ENCODE results near the gene GPANK1. TPM values are rescaled to one million over a fixed set of nuclear protein-coding genes. Genes with fewer than 3 reads are reported as not detected.

GPANK1 gene
- total and polyA plus RNA-seq, 10 of the 15 experiments (the other 5 are each of a cell fraction or from before 2014, with no cell fraction given), result 11.7 to 36.3 (median 17.5) TPM

DNA sequence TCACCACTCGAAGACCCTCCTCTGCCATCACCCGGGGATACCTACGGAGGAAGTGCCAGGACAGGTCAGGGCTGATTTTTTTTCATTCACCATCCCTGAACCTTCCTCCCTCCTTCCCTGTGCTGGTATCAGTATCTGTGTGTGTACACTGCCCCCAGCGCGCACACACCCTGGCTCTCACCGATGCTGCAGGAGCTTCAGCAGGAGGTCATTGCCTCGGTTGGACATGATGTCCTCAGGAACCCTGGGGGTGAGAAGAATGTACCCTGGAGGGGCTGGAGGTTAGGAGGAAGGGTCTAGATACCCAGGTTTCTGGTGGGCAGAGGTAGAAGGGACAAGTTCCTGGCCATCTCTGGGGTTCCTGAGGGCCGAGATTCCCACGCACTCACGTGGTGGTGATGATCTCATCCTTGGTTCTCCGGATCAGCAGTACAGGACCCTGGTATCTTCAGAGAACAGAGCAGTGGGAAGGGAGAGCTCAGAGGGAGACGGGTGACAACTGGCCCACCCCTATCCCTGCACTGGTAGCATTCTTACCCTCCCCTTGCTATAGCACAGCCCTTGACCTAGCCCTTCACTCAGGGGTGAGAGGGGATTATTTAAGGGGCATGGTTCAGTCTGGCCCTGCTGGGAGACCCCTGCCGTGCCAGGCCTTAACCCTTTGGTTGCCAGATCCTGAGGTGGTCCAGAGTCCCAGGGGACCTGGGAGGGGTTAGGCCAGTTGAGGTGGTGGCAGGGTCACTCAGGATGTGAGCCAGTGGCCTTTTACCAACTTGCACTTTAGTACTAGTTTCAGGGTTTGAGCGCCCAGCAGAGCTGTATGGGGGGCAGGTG lies 23.3 kb upstream of the GPANK1 start:
- Histone ChIP-seq H2AFZ (ENCODE audit: control insufficient read depth, low read depth, low read length) (no peak overlapping the region), H3K4me1 (ENCODE audit: control insufficient read depth, insufficient read depth, low read length) (no peaks in the 10 kb centered on the region), H3K27me3 (replicated peaks in 1 of 2; ENCODE audit: control insufficient read depth in 2 of 2, insufficient read depth in 2 of 2, low read length in 1 of 2) (no peaks in the 10 kb centered on the region), H3K9ac (ENCODE audit: control insufficient read depth, insufficient read depth, low read length) (no peak overlapping the region), H3K27ac (ENCODE audit: control insufficient read depth, insufficient read depth) (no peak overlapping the region), H4K20me1 (ENCODE audit: control insufficient read depth, insufficient read depth) (no peaks in the 10 kb centered on the region), H3K9me3 (replicated peaks; ENCODE audit: control insufficient read depth, insufficient read depth, low read length) (no peaks in the 10 kb centered on the region), H3K79me2 (ENCODE audit: control insufficient read depth, insufficient read depth, low read length) (no peaks in the 10 kb centered on the region), H3K36me3 (ENCODE audit: control insufficient read depth in 2 of 2, insufficient read depth in 2 of 2, low read length in 1 of 2) (peaks cover 7 to 35% of the 10 kb centered on the region in 2 experiments; a peak in 3 of 4 replicates), H3K4me2 (ENCODE audit: control insufficient read depth, insufficient read depth) (no peak overlapping the region), H3K4me3 (no peak overlapping the region)
- FAIRE-seq, result no peak
- TF ChIP-seq IKZF1 (conservative IDR thresholded peaks at IDR 0.05), result no peak
- no peak for TF ChIP-seq TCF3 (IDR thresholded peaks at IDR 0.05; ENCODE audit: borderline replicate concordance, insufficient read depth, low read depth, low read length)
- no peak for TF ChIP-seq RBBP5 (conservative IDR thresholded peaks at IDR 0.05)
- TF ChIP-seq, protein P1, sequence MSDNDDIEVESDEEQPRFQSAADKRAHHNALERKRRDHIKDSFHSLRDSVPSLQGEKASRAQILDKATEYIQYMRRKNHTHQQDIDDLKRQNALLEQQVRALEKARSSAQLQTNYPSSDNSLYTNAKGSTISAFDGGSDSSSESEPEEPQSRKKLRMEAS (IDR thresholded peaks at IDR 0.05; ENCODE audit: low read depth, low read length), result no peak
- TF ChIP-seq CHD1 (IDR thresholded peaks at IDR 0.05; ENCODE audit: low read depth, low read length), result no peak
- no peak for TF ChIP-seq RAD51 (IDR thresholded peaks at IDR 0.05)
- no peak for TF ChIP-seq TBL1XR1 (IDR thresholded peaks at IDR 0.05; ENCODE audit: low read depth, low read length)
- no peak for TF ChIP-seq NFIC (IDR thresholded peaks at IDR 0.05; ENCODE audit: low read depth, low read length)
- ChIA-PET RAD21 (ENCODE audit: unreplicated experiment) (no interaction called here), CTCF (interaction anchor here (1.1 kb wide), 1 partner anchor 190 kb away, joined by 3 read pairs; no protein-coding TSS in a partner anchor), SMC1A (ENCODE audit: uncharacterized antibody, unreplicated experiment) (interaction anchor here (0.6 kb wide), 1 partner anchor 42 kb away, joined by 3 read pairs; no protein-coding TSS in a partner anchor), POLR2A (no interaction called here)
- WGBS (ENCODE audit: insufficient coverage, insufficient replicate concordance, low lambda C conversion rate, missing lambda C conversion rate), result 84% methylated on average over 14 of the region's 14 CpGs
- no peak for ATAC-seq
- in situ Hi-C loops (cut with MboI) (no loop called here), intact Hi-C loops (cut with micrococcal nuclease; ENCODE audit: unreplicated experiment) (no loop called here)
- no TSS peak for BruUV-seq (replicated peaks)
- DNase-seq (ENCODE audit: low read depth, low spot score), result no peak

Data from GM12878 (cell line).